ENCODE data around the gene NEDD4. TPM values are rescaled to one million over a fixed set of nuclear protein-coding genes. Genes with fewer than 3 reads are reported as not detected.
"Not testable (repeated sequence)": the region's sequence is repeated elsewhere in the genome, so short reads cannot be mapped to it uniquely, and the experiment has no call there.

NEDD4 gene
- total and polyA plus RNA-seq, 4 donors = 3.5 to 22.0 (median 7.7) TPM

GRCh38 chr15:55789066-55789660 lies 204.2 kb downstream of the NEDD4 start:
- peaks cover 0 to 4% (median 0%) of the 10 kb centered on the region in 4 donors for H3K9me3 ChIP-seq (ENCODE audit: control insufficient read depth in 4 of 4, insufficient read depth in 3 of 4, low read length in 3 of 4)
- no peak for ATAC-seq (ENCODE audit: insufficient read depth, low FRiP score)
- WGBS, 2 donors = 87 to 92% methylated on average over 8 of the region's 8 CpGs

GRCh38 chr15:55786341-55786740 lies 207.1 kb downstream of the NEDD4 start:
- ATAC-seq (ENCODE audit: insufficient read depth, low FRiP score) (no peak), DNase-seq (no peak)
- Histone ChIP-seq H3K4me3 (no peak overlapping the region), H3K9ac (ENCODE audit: insufficient read depth in 1 of 2, low read length in 2 of 2) (no peak overlapping the region), H3K27ac (ENCODE audit: low read depth in 1 of 2, low read length in 1 of 2) (no peak overlapping the region), H3K4me1 (ENCODE audit: control insufficient read depth in 5 of 5, insufficient read depth in 5 of 5, low read length in 5 of 5) (peaks cover 0 to 5% (median 0%) of the 10 kb centered on the region in 5 donors), H3K36me3 (ENCODE audit: control insufficient read depth in 4 of 4, insufficient read depth in 4 of 4, low read length in 4 of 4) (no peaks in the 10 kb centered on the region), H3K27me3 (ENCODE audit: control insufficient read depth in 3 of 3, insufficient read depth in 3 of 3, low read length in 2 of 3) (no peaks in the 10 kb centered on the region), H3K9me3 (ENCODE audit: control insufficient read depth in 4 of 4, insufficient read depth in 3 of 4, low read length in 3 of 4) (no peaks in the 10 kb centered on the region)
- TF ChIP-seq, protein P1, sequence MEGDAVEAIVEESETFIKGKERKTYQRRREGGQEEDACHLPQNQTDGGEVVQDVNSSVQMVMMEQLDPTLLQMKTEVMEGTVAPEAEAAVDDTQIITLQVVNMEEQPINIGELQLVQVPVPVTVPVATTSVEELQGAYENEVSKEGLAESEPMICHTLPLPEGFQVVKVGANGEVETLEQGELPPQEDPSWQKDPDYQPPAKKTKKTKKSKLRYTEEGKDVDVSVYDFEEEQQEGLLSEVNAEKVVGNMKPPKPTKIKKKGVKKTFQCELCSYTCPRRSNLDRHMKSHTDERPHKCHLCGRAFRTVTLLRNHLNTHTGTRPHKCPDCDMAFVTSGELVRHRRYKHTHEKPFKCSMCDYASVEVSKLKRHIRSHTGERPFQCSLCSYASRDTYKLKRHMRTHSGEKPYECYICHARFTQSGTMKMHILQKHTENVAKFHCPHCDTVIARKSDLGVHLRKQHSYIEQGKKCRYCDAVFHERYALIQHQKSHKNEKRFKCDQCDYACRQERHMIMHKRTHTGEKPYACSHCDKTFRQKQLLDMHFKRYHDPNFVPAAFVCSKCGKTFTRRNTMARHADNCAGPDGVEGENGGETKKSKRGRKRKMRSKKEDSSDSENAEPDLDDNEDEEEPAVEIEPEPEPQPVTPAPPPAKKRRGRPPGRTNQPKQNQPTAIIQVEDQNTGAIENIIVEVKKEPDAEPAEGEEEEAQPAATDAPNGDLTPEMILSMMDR (IDR thresholded peaks at IDR 0.05; ENCODE audit: control extremely low read depth, extremely low read depth) = no peak
- 75 to 96% methylated on average over 3 of the region's 3 CpGs for WGBS, 2 donors

More at GRCh38 chr15:55789066-55789660, 204.2 kb downstream of the NEDD4 start:
- H3K9ac ChIP-seq (ENCODE audit: insufficient read depth in 1 of 2, low read length in 2 of 2) = no peak overlapping the region
- no peak overlapping the region for H3K4me3 ChIP-seq
- no peaks in the 10 kb centered on the region for H3K36me3 ChIP-seq (ENCODE audit: control insufficient read depth in 4 of 4, insufficient read depth in 4 of 4, low read length in 4 of 4)
- H3K4me1 ChIP-seq (ENCODE audit: control insufficient read depth in 5 of 5, insufficient read depth in 5 of 5, low read length in 5 of 5) = peaks cover 0 to 4% (median 0%) of the 10 kb centered on the region in 5 donors
- no peak overlapping the region for H3K27ac ChIP-seq (ENCODE audit: low read depth in 1 of 2, low read length in 1 of 2)
- H3K27me3 ChIP-seq (ENCODE audit: control insufficient read depth in 3 of 3, insufficient read depth in 3 of 3, low read length in 2 of 3) = no peaks in the 10 kb centered on the region
- DNase-seq = no peak
- TF ChIP-seq, protein P1 (IDR thresholded peaks at IDR 0.05; ENCODE audit: control extremely low read depth, extremely low read depth) = no peak

DNA sequence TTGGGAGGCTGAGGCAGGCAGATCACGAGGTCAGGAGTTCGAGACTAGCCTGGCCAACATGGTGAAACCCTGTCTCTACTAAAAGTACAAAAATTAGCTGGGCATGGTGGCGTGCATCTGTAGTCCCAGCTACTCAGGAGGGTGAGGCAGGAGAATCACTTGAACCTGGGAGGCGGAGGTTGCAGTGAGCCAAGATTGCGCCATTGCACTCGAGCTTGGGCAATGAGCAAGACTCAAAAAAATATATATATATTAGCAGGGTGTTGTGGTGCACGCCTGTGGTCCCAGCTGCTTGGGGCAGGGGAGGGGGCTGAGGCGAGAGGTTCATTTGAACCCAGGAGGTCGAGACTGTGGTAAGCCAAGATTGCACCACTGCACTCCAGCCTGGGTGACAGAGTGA lies 207.8 kb downstream of the NEDD4 start:
- H3K27ac ChIP-seq (ENCODE audit: low read depth in 1 of 2, low read length in 1 of 2); H3K4me3 ChIP-seq; H3K9me3 ChIP-seq (ENCODE audit: control insufficient read depth in 4 of 4, insufficient read depth in 3 of 4, low read length in 3 of 4); H3K36me3 ChIP-seq (ENCODE audit: control insufficient read depth in 4 of 4, insufficient read depth in 4 of 4, low read length in 4 of 4); DNase-seq; ATAC-seq (ENCODE audit: insufficient read depth, low FRiP score); H3K27me3 ChIP-seq (ENCODE audit: control insufficient read depth in 3 of 3, insufficient read depth in 3 of 3, low read length in 2 of 3); H3K4me1 ChIP-seq (ENCODE audit: control insufficient read depth in 5 of 5, insufficient read depth in 5 of 5, low read length in 5 of 5); H3K9ac ChIP-seq (ENCODE audit: insufficient read depth in 1 of 2, low read length in 2 of 2): not testable (repeated sequence)
- WGBS, 2 donors = 75 to 78% methylated on average over 9 of the region's 9 CpGs

GRCh38 chr15:55784286-55784685 lies 209.1 kb downstream of the NEDD4 start:
- no peaks in the 10 kb centered on the region for H3K9me3 ChIP-seq (ENCODE audit: control insufficient read depth in 4 of 4, insufficient read depth in 3 of 4, low read length in 3 of 4)
- H3K4me3 ChIP-seq = no peak overlapping the region
- H3K36me3 ChIP-seq (ENCODE audit: control insufficient read depth in 4 of 4, insufficient read depth in 4 of 4, low read length in 4 of 4) = no peaks in the 10 kb centered on the region
- TF ChIP-seq, protein P1 (IDR thresholded peaks at IDR 0.05; ENCODE audit: control extremely low read depth, extremely low read depth) = no peak
- DNase-seq = no peak
- no peak for ATAC-seq (ENCODE audit: insufficient read depth, low FRiP score)
- no peaks in the 10 kb centered on the region for H3K27me3 ChIP-seq (ENCODE audit: control insufficient read depth in 3 of 3, insufficient read depth in 3 of 3, low read length in 2 of 3)
- H3K4me1 ChIP-seq (ENCODE audit: control insufficient read depth in 5 of 5, insufficient read depth in 5 of 5, low read length in 5 of 5) = peaks cover 0 to 5% (median 0%) of the 10 kb centered on the region in 5 donors
- no peak overlapping the region for H3K9ac ChIP-seq (ENCODE audit: insufficient read depth in 1 of 2, low read length in 2 of 2)
- H3K27ac ChIP-seq (ENCODE audit: low read depth in 1 of 2, low read length in 1 of 2) = no peak overlapping the region
